ENCODE measurements around the gene TM4SF1.

GRCh38 chr3:149385617-149386298 lies 8.3 kb upstream of the TM4SF1 start:
- TF ChIP-seq POLR2A (IDR thresholded peaks at IDR 0.05) = no peak
- TF ChIP-seq, protein P1, sequence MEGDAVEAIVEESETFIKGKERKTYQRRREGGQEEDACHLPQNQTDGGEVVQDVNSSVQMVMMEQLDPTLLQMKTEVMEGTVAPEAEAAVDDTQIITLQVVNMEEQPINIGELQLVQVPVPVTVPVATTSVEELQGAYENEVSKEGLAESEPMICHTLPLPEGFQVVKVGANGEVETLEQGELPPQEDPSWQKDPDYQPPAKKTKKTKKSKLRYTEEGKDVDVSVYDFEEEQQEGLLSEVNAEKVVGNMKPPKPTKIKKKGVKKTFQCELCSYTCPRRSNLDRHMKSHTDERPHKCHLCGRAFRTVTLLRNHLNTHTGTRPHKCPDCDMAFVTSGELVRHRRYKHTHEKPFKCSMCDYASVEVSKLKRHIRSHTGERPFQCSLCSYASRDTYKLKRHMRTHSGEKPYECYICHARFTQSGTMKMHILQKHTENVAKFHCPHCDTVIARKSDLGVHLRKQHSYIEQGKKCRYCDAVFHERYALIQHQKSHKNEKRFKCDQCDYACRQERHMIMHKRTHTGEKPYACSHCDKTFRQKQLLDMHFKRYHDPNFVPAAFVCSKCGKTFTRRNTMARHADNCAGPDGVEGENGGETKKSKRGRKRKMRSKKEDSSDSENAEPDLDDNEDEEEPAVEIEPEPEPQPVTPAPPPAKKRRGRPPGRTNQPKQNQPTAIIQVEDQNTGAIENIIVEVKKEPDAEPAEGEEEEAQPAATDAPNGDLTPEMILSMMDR (IDR thresholded peaks at IDR 0.05) = no peak

All from Peyer's patch (tissue), 4 donors.